Vagina (tissue), 2 donors: ENCODE results near the gene CLIC6. TPM values are rescaled to one million over a fixed set of nuclear protein-coding genes. Genes with fewer than 3 reads are reported as not detected.

Source experiments
- DNase-seq, 2 donors: peaks; one replicate each; pipeline ENCODE4 v3.0.0-alpha.2; 2017; ENCODE audit errors: extremely low spot score in 2 of 2
- H3K27ac ChIP-seq: fragments of 200-600 bp; sonication (generic); one replicate; pipeline ENCODE4 v1.5.1; 2019
- H3K27me3 ChIP-seq: fragments of 200-600 bp; sonication (generic); one replicate; pipeline ENCODE4 v1.5.1; 2019
- H3K36me3 ChIP-seq, 2 donors: fragments of 200-600 bp; sonication (generic); one replicate each; pipeline ENCODE4 v1.5.1; 2017 to 2019
- H3K4me1 ChIP-seq: fragments of 200-600 bp; sonication (generic); one replicate; pipeline ENCODE4 v1.5.1; 2019
- H3K4me3 ChIP-seq, 2 donors: fragments of 200-600 bp; sonication (generic); 1 replicate in 1 of 2; 2 replicates in 1 of 2; pipeline ENCODE4 v1.5.1; 2016 to 2019
- H3K9me3 ChIP-seq: fragments of 200-600 bp; sonication (generic); one replicate; pipeline ENCODE4 v1.5.1; 2019
- POLR2A ChIP-seq, 2 donors: fragments of 450-650 bp; IDR thresholded peaks; one replicate each; pipeline ENCODE4 v1.6.1; 2017; ENCODE audit warnings: antibody characterized with exemption in 2 of 2, mild to moderate bottlenecking in 2 of 2, moderate library complexity in 2 of 2
- POLR2AphosphoS5 ChIP-seq, 2 donors: sonication (generic); formaldehyde crosslinking; IDR thresholded peaks; one replicate each; pipeline ENCODE4 v1.9.0; 2017; ENCODE audit warnings: antibody characterized with exemption in 2 of 2, mild to moderate bottlenecking in 2 of 2, low read depth in 1 of 2; ENCODE audit not compliant: insufficient read depth in 1 of 2
- intact Hi-C: fragments of 100-400 bp; cut with DNase I; formaldehyde crosslinking; loops from one replicate; pipeline ENCODE4 v1.15.1; 2023
- total RNA-seq: library from RNA; depleted of rRNA; stranded (reverse); fragments of >200 nt; gene quantifications from one replicate; pipeline ENCODE4 v1.2.3, GENCODE V29; 2016
- TF ChIP-seq, protein P1 (sequence below), 3 experiments: fragments of 450-650 bp in 2 of 3; fragments of 200-600 bp in 1 of 3; sonication (generic) in 1 of 3; IDR thresholded peaks; one replicate each; pipeline ENCODE4 v1.5.1; 2017 to 2019; ENCODE audit warnings: antibody characterized with exemption in 3 of 3, mild to moderate bottlenecking in 2 of 3, moderate library complexity in 2 of 3

The CLIC6 gene
- total RNA-seq, 1 donor from 2014 or later: 8.3 TPM

DNA sequence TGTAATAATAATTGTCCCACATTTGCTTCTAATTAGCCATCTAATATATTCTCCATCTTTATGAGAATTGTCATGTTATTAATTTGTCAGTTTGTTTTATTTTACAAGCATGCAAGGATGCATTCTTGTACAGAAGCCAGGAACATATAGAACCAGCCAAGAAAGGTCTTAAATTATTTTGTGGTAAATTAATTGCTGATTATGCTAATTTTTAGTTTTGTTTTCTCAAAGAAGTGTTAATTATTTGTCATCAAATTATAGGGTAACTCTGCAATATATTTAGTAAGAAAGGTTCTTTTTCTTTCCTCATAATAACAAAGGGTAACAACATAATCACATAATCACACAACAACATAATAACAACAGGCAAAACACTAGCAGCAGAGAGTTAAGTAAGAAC lies 5.7 kb downstream of the CLIC6 start:
- TF ChIP-seq POLR2AphosphoS5 (IDR thresholded peaks at IDR 0.05; ENCODE audit: insufficient read depth in 1 of 2, low read depth in 1 of 2) (no peak), POLR2A (IDR thresholded peaks at IDR 0.05) (no peak)
- TF ChIP-seq, protein P1, sequence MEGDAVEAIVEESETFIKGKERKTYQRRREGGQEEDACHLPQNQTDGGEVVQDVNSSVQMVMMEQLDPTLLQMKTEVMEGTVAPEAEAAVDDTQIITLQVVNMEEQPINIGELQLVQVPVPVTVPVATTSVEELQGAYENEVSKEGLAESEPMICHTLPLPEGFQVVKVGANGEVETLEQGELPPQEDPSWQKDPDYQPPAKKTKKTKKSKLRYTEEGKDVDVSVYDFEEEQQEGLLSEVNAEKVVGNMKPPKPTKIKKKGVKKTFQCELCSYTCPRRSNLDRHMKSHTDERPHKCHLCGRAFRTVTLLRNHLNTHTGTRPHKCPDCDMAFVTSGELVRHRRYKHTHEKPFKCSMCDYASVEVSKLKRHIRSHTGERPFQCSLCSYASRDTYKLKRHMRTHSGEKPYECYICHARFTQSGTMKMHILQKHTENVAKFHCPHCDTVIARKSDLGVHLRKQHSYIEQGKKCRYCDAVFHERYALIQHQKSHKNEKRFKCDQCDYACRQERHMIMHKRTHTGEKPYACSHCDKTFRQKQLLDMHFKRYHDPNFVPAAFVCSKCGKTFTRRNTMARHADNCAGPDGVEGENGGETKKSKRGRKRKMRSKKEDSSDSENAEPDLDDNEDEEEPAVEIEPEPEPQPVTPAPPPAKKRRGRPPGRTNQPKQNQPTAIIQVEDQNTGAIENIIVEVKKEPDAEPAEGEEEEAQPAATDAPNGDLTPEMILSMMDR (IDR thresholded peaks at IDR 0.05): no peak
- no peak overlapping the region for H3K4me3 ChIP-seq
- H3K27me3 ChIP-seq: peaks cover 8% of the 10 kb centered on the region
- H3K4me1 ChIP-seq: peaks cover 22% of the 10 kb centered on the region
- H3K9me3 ChIP-seq: no peaks in the 10 kb centered on the region
- intact Hi-C loops: no loop called here
- H3K27ac ChIP-seq: no peak overlapping the region
- H3K36me3 ChIP-seq: no peaks in the 10 kb centered on the region
- DNase-seq: no peak

DNA sequence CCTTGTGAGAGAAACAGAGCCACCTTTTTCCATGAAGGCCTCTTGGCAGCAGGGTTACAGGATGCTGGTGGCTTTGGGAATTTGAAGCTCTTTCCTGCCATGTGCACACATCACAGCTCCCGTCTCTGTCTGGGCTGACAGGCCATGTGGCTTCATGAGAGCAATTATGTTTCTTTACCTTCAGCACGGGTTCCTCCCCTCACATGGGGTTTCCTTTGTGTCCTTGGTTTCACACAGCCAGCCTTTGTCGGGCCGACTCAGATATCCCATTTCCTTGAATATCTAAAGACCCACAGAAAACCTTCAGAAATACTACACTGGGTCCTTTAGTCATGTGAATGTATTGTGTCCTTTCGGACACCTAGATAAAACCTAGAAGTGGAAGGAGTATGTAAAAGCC lies 7.1 kb downstream of the CLIC6 start:
- no peak for DNase-seq
- no peak overlapping the region for H3K27ac ChIP-seq
- no peaks in the 10 kb centered on the region for H3K9me3 ChIP-seq
- no peak overlapping the region for H3K4me3 ChIP-seq
- peaks cover 11% of the 10 kb centered on the region for H3K4me1 ChIP-seq
- TF ChIP-seq, protein P1 (IDR thresholded peaks at IDR 0.05): no peak
- no peak for TF ChIP-seq POLR2AphosphoS5 (IDR thresholded peaks at IDR 0.05; ENCODE audit: insufficient read depth in 1 of 2, low read depth in 1 of 2)
- TF ChIP-seq POLR2A (IDR thresholded peaks at IDR 0.05): no peak
- H3K27me3 ChIP-seq: no peaks in the 10 kb centered on the region
- intact Hi-C loops: loop anchor here (1.0 kb wide), 1 partner anchor 10 kb away; no protein-coding TSS in a partner anchor
- no peaks in the 10 kb centered on the region for H3K36me3 ChIP-seq

DNA sequence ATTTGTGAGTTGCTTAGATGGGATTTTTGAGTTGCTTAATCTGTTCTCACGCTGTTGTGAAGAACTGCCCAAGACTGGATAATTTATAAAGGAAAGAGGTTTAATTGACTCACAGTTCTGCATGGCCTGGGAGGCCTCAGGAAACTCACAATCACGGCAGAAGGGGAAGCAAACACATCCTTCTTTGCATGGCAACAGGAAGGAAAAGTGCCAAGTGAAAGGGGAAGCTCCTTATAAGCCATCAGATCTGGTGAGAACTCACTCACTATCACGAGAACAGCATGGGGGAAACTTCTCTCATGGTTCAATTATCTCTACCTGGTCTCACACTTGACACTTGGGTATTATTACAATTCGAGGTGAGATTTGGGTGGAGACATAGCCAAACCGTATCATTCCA lies 10.3 kb downstream of the CLIC6 start:
- intact Hi-C loops: no loop called here
- Histone ChIP-seq H3K36me3 (no peaks in the 10 kb centered on the region), H3K4me1 (no peaks in the 10 kb centered on the region), H3K27me3 (no peaks in the 10 kb centered on the region), H3K4me3 (no peak overlapping the region), H3K27ac (no peak overlapping the region), H3K9me3 (no peaks in the 10 kb centered on the region)
- DNase-seq: no peak
- TF ChIP-seq, protein P1 (IDR thresholded peaks at IDR 0.05): no peak
- TF ChIP-seq POLR2AphosphoS5 (IDR thresholded peaks at IDR 0.05; ENCODE audit: insufficient read depth in 1 of 2, low read depth in 1 of 2) (no peak), POLR2A (IDR thresholded peaks at IDR 0.05) (no peak)

DNA sequence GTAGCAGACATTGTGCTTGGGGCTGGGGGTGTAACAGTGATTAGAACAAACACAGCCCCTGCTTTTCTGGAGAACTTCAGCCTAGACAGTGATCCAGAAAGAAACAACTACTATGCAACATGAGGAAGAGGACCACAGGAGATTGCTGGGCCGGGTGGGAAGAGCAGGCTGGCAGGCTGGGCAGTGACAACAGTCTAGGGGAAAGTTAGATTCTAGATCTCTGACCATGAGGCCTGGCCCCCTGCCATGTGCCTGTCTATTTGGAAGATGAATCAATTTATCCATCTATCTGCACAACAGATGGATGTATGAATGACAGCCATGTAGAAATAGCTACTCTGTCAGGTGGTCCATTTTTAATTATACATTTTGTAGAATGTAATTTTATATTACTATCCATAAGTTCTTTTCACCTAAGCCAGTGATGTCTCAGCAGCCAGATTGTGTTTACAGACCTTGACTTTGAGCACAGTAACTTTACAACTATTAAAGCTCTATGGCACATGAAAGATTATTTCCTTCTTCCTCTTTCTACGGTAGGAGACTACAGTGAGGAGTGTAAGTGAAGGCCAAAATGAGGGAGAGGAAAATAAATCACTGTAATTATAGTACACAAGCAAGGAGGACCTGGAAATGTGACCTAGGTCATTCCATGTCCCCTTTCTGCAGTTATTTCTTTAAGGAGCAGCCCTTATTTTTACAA lies 15.5 kb downstream of the CLIC6 start:
- intact Hi-C loops: no loop called here
- no peaks in the 10 kb centered on the region for H3K27me3 ChIP-seq

DNA sequence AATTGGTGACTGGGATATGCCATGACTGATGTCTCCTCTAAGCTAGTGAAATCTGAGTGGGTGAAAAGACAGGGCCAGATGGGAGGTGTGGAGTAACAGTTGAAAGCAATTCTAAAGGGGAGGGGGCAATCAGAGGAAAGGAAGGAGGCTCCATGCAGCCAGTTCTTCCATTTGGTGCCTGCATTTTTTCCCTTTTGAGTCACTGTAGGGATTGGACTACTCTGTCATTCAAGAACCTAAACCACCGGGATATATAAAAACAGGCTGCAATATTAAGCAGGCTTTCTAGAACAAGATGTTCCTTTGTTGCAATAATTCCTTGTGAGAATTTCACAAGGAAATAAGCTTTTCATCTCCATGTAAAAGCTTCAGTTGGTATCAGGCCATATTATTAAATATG lies 18.3 kb downstream of the CLIC6 start:
- no peaks in the 10 kb centered on the region for H3K36me3 ChIP-seq
- no peak for DNase-seq
- intact Hi-C loops: no loop called here
- TF ChIP-seq, protein P1 (IDR thresholded peaks at IDR 0.05): no peak
- TF ChIP-seq POLR2AphosphoS5 (IDR thresholded peaks at IDR 0.05; ENCODE audit: insufficient read depth in 1 of 2, low read depth in 1 of 2): peak in 1 of 2 donors; percentile 45
- no peak overlapping the region for H3K4me3 ChIP-seq
- H3K4me1 ChIP-seq: peaks cover 4% of the 10 kb centered on the region
- H3K27ac ChIP-seq: no peak overlapping the region
- H3K9me3 ChIP-seq: no peaks in the 10 kb centered on the region
- H3K27me3 ChIP-seq: no peaks in the 10 kb centered on the region

More for the DNA sequence above, 15.5 kb downstream of the CLIC6 start:
- DNase-seq: no peak
- no peak overlapping the region for H3K27ac ChIP-seq
- no peaks in the 10 kb centered on the region for H3K36me3 ChIP-seq
- TF ChIP-seq, protein P1 (IDR thresholded peaks at IDR 0.05): no peak
- TF ChIP-seq POLR2A (IDR thresholded peaks at IDR 0.05) (no peak), POLR2AphosphoS5 (IDR thresholded peaks at IDR 0.05; ENCODE audit: insufficient read depth in 1 of 2, low read depth in 1 of 2) (no peak)
- no peaks in the 10 kb centered on the region for H3K4me1 ChIP-seq
- H3K4me3 ChIP-seq: no peak overlapping the region
- H3K9me3 ChIP-seq: no peaks in the 10 kb centered on the region
